HL-60/S4 treated with retinoic acid at 250 ng/mL for 4 days and 3 days (cell line): ENCODE measurements around the gene TMEM256.

Experiments used
- in situ Hi-C: fragments of 300-500 bp; cut with MboI; formaldehyde crosslinking; loops from 2 replicates; pipeline ENCODE4 v1.7.0; 2022; ENCODE audit warnings: low sequenced_read_pairs

Gene TMEM256

DNA sequence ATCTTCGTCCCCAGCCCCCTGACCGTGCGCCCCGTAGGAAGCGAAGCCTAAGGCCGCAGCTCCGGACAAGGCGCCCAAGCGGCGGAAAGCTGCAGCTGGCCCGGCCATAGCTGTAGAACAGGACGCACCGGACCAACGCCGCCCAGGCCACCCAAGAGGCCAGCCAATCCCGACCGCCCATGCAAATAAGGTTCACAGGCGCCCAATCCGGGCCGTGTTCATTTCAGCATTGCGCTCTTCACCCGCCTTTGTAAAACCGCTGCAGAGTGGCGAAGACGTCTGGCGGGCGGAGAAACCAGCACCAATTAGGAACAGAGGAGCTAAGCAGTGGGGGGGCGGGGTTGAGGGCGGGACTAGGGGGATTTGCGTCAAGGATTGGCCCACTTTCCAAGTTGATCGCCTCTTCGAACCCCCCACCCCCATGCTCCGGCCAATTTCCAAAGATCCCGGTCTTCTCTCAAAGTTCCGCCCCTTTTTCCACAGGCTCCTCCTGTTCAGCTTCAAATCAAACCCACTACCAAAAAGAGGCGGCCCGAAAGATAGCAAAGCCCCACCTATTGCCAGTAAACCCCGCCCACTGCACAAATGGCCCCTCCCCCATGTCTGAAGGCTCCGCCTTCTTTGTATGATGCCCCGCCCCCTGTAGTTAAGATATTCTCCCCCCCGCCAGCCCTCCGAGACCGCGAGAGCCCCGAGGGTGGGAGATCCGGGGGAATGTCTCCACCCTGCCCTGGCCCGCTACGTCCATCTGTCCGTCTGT lies at the start of gene TMEM256:
Gene TMEM256, minus strand, starts transcription at position 121 of the 760 bp plus-strand sequence. Its CDS starts 13 bp downstream, at position 108.
- in situ Hi-C loops = no loop called here

DNA sequence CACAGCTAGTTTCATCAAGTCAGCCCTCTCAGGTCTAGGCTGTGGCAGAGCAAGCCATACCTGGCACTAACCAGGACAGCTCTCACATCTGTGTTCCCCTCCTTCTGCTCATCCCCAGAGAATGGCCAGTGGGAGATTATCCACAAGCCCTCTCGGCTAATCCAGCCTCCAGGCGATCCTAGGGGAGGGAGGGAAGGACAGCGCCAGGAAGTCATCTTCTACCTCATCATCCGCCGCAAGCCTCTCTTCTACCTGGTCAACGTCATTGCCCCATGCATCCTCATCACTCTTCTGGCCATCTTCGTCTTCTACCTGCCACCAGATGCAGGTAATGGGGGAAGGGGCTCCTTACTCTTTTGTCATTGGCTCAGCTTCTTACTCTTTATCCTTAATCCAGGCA lies 44.6 kb upstream of the TMEM256 start:
- in situ Hi-C loops = no loop called here

DNA sequence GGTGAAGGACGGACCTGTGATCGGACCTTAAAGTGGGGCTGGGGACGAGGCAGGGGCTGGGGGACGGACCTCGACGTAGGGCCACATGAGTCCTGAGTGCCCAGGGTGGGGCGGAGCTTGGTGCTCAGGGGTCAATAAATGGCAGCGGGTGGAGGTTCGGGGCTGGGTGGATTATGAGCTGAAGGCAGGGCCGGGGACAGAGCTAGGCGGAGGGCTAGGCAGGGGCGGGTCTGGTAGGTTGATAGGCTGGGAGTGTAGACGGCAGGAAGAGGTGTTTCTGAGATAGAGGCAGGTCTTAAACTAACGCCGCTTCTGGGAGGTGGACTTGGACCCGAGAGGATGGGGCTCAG lies 41.7 kb upstream of the TMEM256 start:
- in situ Hi-C loops = no loop called here

DNA sequence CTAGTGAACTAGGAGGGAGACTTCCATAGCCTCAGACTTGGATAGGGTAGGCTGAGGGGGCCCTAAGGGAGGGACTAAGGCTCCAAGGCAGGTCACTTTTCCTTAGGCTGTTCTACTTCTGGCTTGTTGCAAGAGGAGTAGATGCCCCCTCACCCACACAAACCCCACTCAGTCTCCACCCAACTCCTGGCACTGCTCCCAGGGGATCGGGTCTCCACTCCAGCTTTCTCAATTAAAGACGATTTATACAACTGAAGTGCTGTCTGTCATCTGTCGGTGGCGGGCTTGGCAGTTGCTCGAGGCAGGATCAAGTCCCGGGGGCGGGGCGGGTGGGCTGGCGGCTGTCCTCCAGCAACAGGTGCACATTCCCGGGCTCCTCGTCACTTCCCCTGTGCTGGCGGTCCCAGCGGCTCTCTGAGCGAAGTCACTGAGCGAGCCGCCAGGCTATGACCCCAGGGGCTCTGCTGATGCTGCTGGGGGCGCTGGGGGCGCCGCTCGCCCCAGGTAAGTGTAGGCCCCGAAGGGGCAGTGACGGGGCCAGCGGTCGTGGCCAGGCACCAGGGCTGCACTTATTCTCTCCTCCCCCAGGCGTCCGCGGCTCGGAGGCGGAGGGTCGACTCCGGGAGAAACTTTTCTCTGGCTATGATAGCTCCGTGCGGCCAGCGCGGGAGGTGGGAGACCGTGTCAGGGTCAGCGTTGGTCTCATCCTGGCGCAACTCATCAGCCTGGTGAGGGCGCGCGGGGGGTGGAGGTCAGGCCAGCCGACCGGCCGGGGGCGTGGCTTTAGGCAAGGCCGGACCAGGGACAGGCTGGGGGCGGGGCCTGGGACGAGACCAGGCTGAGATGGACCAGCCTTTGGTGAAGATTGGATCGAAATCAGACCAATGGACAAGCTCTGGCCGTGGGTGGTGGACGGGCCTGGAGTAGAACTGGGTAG lies 41.1 kb upstream of the TMEM256 start, which contains the start of gene CHRNB1:
Gene CHRNB1, plus strand, starts transcription at position 380 of the 937 bp plus-strand sequence. Its CDS starts 67 bp downstream, at position 447.
- in situ Hi-C loops = no loop called here

DNA sequence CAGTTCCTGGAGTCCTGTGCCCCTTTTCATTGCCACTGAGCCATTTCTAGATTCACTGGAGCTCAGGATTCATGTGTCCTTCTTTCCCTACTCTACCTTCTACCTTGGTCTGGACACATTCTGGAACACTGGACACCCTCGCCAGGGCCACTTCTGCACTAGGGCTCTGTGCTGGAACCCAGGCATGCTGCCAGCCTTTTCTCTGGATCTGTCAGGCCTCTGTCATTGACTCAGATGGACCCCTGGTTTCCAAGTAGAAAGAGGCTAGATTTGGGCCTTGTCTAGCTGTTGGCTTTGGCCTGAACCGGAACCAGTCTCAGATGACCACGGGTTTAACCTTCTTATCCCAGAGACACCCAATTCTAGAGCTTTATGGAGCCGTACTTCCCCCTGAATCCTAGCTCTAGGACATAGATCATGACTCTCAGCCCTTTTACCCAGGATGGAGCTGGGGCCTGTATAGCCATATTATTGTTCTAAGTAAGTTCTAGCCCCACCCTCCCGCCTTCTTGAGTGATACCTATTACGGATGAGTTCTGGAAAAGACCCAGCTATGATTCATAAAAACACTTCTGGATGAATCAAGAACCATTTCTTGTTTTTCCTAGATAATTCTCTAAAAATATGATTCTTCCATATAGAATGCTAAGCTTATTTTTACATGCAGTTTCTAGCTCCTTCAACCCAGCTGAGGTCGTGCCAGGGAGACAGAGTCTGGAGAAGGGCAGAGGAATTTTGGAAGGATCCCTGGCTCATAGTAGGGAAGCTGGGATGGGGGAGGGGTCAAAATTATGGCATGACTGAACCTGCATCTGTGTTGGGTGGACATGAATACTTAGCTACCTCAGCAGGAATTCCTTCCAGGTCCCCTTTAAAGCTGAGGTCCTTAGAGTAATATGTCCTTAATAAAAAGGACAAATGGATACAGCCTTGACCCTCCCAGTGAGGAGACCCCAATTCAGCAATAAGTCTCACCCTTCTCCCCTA lies 39.9 kb upstream of the TMEM256 start:
- in situ Hi-C loops = no loop called here

DNA sequence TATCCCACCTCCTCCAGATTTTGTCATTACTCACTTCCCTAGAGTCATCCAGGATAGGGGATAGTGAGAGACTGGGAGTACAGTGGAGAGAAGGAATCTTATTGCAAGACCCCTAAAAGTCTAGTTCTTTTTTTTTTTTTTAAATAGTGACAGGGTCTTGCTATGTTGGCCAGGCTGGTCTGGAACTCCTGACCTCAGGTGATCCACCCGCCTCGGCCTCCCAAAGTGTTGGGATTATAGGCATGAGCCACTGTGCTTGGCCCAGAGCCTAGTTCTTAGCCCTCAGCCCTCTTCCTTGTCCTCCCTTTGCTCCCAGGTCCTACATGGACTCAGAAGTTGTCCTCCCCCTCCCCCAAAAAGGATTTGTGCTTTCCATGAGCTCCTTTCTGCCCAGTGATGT lies 38.2 kb upstream of the TMEM256 start:
- in situ Hi-C loops = no loop called here

DNA sequence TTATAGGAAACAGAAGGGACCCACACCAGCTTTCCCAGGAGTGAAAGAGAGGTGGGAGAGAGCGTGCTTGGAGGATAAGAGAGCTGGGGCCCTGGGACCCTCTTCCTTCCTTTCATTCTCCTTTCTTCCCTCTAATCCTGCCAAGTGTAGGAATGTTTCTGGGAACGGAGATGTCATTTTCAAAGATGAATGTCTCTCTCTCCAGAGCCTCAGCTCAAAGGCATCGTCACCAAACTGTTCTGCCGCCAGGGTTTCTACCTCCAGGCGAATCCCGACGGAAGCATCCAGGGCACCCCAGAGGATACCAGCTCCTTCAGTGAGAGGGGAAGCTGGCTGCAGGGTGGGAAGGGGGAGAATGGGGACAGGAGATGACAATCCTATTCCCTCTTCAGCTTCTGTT lies 37.4 kb upstream of the TMEM256 start:
- in situ Hi-C loops = no loop called here

DNA sequence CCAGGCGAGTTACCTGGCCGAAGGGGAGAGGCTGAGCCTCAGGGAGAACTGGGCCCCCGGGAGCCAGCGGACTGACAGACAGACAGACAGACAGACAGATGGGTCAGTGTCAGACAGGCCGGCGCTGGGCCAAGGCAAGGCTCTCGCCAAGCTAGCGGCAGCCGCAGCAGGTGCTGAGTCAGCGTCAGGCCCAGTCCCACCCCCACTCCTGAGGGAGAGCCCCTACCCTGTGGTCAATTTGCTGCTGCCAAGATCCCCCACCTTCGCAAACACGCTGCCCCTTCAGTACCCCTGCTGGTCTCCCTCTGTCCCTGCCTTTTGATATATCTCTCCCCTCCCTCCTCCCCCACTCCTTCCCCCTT lies 36.9 kb upstream of the TMEM256 start:
- in situ Hi-C loops = no loop called here

DNA sequence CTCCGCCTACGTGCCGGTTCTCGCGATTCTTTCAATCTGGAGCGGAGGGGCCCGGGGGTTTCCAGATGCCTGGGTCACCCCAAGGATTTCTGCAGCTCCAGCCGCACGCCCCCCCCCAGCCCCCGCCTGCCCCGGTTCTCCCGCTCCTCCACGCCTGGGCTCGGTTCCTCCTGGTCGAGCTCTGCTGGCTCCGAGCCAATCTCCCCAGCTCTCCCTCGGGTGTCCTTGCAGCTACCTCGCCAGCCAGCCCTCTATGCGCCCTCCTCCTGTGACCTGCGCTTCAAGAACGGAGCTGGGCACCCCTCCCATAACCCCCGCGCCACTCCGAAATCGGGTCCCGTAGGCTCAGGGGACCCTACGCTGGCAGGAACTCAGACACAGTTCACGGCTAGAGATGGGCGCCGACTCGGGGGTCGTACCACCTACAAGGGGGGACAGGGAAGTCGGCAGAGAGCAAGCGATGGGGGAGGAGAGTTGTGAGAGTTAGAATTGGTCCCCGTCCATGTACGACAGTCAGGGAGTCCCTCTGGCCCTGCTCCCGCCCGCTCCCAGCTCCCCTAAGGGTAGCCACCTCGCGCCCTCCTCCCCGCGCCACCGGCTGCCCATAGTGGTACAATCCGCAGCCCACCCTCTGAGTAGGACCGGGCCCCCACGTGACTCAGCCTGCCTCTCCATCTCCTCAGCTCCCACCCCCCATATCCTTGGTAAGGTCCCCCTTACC lies 36.4 kb upstream of the TMEM256 start:
- in situ Hi-C loops = no loop called here

DNA sequence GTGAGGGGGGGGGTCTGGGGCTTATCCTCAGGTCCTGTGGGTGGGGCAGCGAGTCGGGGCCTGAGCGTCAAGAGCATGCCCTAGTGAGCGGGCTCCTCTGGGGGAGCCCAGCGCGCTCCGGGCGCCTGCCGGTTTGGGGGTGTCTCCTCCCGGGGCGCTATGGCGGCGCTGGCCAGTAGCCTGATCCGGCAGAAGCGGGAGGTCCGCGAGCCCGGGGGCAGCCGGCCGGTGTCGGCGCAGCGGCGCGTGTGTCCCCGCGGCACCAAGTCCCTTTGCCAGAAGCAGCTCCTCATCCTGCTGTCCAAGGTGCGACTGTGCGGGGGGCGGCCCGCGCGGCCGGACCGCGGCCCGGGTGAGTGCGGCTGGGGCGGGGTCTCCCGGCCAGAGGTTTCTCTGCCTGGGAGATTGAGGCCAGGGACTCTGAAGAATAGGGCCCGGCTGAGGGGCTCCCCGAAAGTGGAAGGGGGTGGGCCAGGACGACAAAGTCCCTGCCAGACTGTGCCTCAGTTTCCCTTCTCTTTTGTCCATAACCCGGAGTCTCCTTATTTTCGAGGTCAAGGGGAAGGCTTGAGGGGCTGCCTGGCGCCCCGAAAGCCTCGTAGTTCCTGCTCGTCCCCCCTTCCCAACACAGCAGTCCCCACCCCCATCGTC lies 35.7 kb upstream of the TMEM256 start, which contains the start of gene FGF11:
Gene FGF11, plus strand, starts transcription at position 51 of the 651 bp plus-strand sequence. Its CDS starts 109 bp downstream, at position 160.
- in situ Hi-C loops = no loop called here

DNA sequence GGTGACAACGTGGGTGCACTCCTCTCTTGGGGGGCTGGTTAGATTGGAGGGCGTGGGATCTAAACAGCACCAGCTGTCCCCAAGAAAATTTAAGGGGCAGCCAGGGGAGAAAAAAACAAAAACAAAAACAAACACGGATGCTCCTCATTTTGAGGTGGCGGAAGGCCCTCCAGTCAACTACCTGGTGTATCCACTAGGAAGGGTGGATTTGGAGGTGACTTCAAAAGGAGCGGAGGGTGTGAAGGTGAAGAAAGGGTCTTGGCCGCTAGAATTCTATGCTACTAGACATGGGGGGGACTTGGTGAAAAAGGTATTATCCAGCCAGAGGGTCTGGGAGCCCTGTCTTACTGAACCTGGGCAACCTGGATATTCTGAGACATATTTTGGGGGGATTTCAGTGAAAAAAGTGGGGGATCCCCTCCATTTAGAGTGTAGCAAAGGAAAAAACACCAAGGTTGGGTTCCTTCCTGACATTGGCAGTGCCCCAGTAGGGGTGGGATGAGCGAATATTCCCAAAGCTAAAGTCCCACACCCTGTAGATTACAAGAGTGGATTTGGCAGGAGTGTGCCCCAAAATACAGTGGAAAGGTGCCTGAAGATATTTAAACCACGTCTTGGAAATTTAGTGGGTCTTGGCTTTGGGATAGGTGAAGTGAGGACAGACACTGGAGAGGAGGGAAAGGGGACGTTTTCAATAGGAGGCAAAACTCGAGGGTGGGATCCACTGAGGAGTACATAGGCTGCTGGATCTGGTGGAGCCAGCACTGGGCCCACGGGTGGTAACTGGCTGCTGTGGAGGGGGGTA lies 35.0 kb upstream of the TMEM256 start:
- in situ Hi-C loops = no loop called here

DNA sequence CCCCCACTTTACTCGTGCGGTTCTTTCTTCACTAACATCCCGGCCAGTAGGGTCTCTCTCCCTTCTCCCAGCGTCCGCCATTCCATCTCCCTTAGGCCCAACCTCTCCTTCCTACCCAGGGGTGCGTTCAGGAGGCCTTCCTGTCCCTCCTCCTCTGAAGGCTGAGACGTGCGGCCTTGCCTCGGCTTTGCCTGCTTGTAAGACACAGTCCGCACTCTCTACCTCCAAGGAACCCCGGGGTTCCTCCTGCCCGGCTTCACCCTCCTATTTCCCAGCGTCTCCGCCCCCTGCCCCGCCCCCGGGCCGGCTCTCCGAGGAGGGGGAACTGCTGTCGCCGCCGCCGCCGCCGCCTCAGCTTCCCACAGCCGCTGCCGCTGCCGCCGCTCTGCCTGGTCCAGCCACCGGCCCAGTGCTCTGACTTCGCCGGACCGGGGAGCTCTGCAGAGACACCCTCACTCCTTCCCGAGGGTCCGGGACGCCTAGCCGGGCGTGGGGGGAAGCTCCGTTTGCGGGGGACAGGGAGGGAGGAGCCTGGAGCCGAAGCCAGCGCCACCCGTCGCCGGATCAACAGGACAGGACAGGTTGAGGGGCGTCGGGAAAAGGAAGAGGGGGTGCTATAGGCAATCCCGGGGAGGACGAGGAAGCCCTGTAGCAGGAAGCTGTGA lies 34.2 kb upstream of the TMEM256 start:
- in situ Hi-C loops = no loop called here

DNA sequence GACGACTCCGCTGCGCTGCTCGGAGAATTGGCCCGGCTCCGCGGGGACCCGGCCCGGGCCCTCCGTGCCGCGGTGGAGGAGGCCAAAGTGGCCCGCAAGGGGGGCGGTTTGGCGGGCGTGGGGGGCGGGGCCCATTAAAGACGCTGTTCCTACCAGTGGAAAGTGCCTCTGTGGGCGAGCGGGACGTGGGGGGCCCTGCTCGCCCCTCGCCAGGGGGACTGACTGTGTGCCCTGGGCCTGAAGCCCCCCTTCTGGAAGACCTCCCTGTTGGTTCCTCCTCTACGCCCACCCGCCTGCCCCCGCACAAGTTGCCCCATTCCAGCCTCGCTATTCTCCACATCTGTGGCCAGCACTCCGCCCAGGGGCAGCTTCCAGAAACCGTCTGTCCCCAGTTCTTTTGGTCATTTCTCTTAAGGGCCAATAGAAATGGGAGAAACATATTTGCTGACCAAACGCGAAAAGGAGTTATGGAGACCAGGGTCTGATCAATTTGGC lies 33.5 kb upstream of the TMEM256 start:
- in situ Hi-C loops = no loop called here

DNA sequence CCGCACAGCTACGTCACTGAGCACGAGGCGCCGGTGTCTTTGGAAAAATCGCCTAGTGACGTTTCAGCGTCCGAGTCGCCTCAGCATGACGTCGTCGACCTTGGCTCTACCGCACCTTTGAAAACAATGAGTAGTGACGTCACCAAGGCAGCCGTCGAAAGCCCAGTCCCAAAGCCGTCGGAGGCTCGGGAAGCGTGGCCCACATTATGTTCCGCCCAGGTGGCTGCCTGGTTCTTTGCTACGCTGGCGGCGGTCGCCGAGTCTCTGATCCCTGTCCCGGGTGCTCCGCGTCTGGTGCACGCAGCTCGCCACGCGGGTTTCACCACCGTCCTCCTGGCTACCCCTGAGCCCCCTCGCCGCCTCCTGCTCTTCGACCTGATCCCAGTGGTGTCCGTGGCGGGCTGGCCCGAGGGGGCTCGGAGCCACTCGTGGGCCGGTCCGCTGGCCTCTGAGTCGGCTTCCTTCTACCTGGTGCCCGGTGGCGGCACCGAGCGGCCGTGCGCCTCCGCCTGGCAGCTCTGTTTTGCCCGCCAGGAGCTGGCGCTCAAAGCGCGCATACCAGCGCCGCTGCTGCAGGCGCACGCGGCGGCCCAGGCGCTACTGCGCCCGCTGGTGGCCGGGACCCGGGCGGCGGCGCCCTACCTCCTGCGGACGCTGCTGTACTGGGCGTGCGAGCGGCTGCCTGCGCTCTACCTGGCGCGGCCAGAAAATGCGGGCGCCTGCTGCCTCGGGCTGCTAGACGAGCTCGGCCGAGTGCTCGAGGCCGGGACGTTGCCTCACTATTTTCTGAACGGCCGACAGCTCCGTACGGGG lies 32.9 kb upstream of the TMEM256 start:
- in situ Hi-C loops = no loop called here

DNA sequence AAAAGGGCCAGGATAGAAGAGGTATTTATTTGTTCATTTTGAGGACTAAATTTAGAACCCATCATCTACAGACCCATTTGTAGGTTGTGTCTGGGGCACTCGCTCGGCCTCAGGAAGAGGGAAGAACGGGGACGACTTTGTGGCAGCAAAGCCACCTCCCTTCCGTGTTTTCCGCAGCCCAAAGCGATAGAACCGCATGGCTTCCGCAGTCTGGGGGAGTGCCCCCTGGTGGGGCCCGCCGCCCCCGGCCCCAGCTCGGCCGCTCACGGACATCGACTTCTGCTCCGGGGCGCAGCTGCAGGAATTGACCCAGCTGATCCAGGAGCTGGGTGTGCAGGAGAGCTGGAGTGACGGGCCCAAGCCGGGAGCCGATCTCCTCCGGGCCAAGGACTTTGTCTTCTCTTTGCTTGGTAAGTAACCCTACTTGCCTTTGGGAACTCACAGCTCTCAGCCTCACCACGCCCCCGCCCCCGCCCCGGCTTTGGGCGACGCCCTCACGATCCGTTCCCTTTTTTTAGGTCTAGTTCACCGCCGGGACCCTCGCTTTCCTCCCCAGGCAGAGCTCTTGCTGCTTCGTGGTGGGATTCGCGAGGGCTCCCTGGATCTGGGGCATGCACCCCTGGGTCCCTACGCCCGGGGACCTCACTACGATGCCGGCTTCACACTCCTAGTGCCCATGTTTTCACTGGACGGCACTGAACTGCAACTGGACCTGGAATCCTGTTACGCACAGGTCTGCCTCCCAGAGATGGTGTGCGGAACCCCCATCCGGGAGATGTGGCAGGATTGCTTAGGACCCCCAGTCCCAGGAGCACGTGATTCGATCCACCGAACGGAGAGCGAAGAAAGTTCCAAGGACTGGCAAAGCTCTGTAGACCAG lies 32.0 kb upstream of the TMEM256 start:
- in situ Hi-C loops = no loop called here

DNA sequence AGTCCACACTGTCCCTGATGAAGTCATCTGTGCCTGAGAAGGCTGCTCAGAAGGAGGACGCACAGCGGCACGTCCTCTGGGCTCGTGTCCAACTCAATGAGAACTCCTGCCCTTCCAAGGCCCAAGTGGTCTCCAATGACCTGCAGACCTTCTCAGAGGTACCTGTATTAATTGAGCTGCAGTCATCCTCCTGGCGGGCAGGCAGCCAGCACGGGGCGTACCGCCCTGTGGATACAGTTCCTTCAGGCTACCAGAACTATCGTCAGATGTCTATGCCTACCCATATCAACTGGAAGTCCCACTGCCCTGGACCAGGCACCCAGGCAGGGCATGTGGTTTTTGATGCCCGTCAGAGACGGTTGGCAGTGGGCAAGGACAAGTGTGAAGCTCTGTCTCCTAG lies 28.4 kb upstream of the TMEM256 start:
- in situ Hi-C loops = no loop called here
